Activated CD4-positive, CD25-positive, alpha-beta regulatory T cell treated with anti-CD3 and anti-CD28 coated beads, Interleukin-2, amount 50 U/mL, for 24 hours (primary cell): ENCODE results near the gene EPS8L2.

Experiments
- ATAC-seq, 2 donors: fragments of 150-1000 bp; cut with Tn5 transposase; one replicate each; pipeline ENCODE4 v1.10.0; 2021; ENCODE audit warnings: mild to moderate bottlenecking in 1 of 2, moderate library complexity in 1 of 2

EPS8L2 gene

GRCh38 chr11:763073-763463 lies 57.0 kb downstream of the EPS8L2 start:
- no peak for ATAC-seq

GRCh38 chr11:763549-764321 lies 57.7 kb downstream of the EPS8L2 start:
- no peak for ATAC-seq

GRCh38 chr11:764322-765024 lies 58.4 kb downstream of the EPS8L2 start:
- no peak for ATAC-seq

- peak; percentile 48 to 49 for ATAC-seq
Measured at GRCh38 chr11:765025-765801, 59.2 kb downstream of the EPS8L2 start.

GRCh38 chr11:765802-766091 lies 59.7 kb downstream of the EPS8L2 start:
- no peak for ATAC-seq

- ATAC-seq: peak in 1 of 2 donors; percentile 44
Measured at GRCh38 chr11:766106-766935, 60.3 kb downstream of the EPS8L2 start.

GRCh38 chr11:766936-767210 lies 60.8 kb downstream of the EPS8L2 start:
- ATAC-seq: no peak

- no peak for ATAC-seq
Measured at GRCh38 chr11:767238-767637, 61.2 kb downstream of the EPS8L2 start.

- ATAC-seq: no peak
Measured at GRCh38 chr11:769887-770641, 64.0 kb downstream of the EPS8L2 start.

- ATAC-seq: no peak
Measured at GRCh38 chr11:770642-771616, 64.9 kb downstream of the EPS8L2 start.

- no peak for ATAC-seq
Measured at GRCh38 chr11:771617-772204, 65.7 kb downstream of the EPS8L2 start.

GRCh38 chr11:772429-773390 lies 66.7 kb downstream of the EPS8L2 start:
- ATAC-seq: no peak

- ATAC-seq: no peak
Measured at GRCh38 chr11:773425-773824, 67.4 kb downstream of the EPS8L2 start.

- ATAC-seq: no peak
Measured at GRCh38 chr11:773830-774229, 67.8 kb downstream of the EPS8L2 start.

GRCh38 chr11:774873-775592 lies 69.0 kb downstream of the EPS8L2 start:
- ATAC-seq: no peak

- no peak for ATAC-seq
Measured at GRCh38 chr11:776263-776560, 70.2 kb downstream of the EPS8L2 start.

GRCh38 chr11:776561-777287 lies 70.7 kb downstream of the EPS8L2 start:
- ATAC-seq: peak; percentile 41 to 55
